Uterus (tissue), 2 donors: Measurements from ENCODE around the gene ANKRD6.

Experiments used
- POLR2A ChIP-seq, 2 donors: fragments of 450-650 bp; IDR thresholded peaks; one replicate each; pipeline ENCODE4 v1.6.1; 2016; ENCODE audit warnings: antibody characterized with exemption in 2 of 2, mild to moderate bottlenecking in 1 of 2, moderate library complexity in 1 of 2
- TF ChIP-seq, protein P1 (sequence below), 4 experiments: fragments of 200-600 bp in 2 of 4; fragments of 450-650 bp in 2 of 4; sonication (generic) in 2 of 4; IDR thresholded peaks; one replicate each; pipeline ENCODE4 v1.5.1; 2016 to 2019; ENCODE audit warnings: antibody characterized with exemption in 4 of 4, mild to moderate bottlenecking in 2 of 4, moderate library complexity in 1 of 4

DNA sequence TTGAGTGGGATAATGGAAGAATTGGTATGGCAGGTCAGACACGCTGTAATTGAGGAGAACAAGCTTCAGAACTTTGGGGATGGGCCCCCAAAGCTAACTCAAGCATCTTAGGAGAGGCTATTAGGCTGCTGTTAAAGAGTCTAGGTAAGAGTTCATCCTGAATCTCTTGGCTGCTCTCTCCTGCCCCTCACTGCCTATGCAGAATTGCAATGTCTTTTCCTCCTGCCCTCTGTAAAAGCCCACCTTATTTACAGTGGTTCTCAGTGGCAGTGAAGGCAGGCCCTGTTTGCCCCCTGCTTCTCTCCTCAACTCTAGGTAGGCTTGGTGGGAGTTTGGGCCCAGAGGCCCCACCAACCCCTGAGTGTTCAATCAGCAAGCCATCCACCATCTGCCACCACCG lies 150.6 kb downstream of the ANKRD6 start:
- TF ChIP-seq POLR2A (IDR thresholded peaks at IDR 0.05): no peak
- TF ChIP-seq, protein P1, sequence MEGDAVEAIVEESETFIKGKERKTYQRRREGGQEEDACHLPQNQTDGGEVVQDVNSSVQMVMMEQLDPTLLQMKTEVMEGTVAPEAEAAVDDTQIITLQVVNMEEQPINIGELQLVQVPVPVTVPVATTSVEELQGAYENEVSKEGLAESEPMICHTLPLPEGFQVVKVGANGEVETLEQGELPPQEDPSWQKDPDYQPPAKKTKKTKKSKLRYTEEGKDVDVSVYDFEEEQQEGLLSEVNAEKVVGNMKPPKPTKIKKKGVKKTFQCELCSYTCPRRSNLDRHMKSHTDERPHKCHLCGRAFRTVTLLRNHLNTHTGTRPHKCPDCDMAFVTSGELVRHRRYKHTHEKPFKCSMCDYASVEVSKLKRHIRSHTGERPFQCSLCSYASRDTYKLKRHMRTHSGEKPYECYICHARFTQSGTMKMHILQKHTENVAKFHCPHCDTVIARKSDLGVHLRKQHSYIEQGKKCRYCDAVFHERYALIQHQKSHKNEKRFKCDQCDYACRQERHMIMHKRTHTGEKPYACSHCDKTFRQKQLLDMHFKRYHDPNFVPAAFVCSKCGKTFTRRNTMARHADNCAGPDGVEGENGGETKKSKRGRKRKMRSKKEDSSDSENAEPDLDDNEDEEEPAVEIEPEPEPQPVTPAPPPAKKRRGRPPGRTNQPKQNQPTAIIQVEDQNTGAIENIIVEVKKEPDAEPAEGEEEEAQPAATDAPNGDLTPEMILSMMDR (IDR thresholded peaks at IDR 0.05): no peak
